ENCODE data around the gene HINT3. TPM values are rescaled to one million over a fixed set of nuclear protein-coding genes. Genes with fewer than 3 reads are reported as not detected.

HINT3 gene
- total and polyA plus RNA-seq, 2 of the 13 experiments (the other 11 are each of a cell fraction or from before 2014, with no cell fraction given): 3.1 to 22.8 TPM

DNA sequence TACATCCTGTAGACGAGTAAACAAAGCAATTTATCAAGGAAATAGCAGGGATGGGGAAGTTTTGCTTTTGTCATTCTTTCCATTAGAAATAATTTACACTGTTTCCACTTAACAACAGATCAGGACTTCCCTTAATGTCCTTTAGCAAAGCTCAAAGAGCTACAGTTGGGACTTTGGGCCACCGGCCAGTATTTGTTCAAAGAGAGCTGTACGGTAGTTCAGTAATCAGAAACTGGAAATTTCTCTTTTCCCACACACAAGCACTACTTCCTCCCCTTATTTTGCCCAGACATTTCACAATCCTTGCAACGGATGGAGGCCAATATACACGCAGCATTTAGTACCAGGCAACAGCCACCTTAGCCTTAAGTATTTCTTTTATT lies 12.1 kb upstream of the HINT3 start (continued):
- TF ChIP-seq, protein P1, sequence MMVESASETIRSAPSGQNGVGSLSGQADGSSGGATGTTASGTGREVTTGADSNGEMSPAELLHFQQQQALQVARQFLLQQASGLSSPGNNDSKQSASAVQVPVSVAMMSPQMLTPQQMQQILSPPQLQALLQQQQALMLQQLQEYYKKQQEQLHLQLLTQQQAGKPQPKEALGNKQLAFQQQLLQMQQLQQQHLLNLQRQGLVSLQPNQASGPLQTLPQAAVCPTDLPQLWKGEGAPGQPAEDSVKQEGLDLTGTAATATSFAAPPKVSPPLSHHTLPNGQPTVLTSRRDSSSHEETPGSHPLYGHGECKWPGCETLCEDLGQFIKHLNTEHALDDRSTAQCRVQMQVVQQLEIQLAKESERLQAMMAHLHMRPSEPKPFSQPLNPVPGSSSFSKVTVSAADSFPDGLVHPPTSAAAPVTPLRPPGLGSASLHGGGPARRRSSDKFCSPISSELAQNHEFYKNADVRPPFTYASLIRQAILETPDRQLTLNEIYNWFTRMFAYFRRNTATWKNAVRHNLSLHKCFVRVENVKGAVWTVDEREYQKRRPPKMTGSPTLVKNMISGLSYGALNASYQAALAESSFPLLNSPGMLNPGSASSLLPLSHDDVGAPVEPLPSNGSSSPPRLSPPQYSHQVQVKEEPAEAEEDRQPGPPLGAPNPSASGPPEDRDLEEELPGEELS (CRISPR knock-in tag; IDR thresholded peaks at IDR 0.05): peak; percentile 85
- TF ChIP-seq, protein P2, sequence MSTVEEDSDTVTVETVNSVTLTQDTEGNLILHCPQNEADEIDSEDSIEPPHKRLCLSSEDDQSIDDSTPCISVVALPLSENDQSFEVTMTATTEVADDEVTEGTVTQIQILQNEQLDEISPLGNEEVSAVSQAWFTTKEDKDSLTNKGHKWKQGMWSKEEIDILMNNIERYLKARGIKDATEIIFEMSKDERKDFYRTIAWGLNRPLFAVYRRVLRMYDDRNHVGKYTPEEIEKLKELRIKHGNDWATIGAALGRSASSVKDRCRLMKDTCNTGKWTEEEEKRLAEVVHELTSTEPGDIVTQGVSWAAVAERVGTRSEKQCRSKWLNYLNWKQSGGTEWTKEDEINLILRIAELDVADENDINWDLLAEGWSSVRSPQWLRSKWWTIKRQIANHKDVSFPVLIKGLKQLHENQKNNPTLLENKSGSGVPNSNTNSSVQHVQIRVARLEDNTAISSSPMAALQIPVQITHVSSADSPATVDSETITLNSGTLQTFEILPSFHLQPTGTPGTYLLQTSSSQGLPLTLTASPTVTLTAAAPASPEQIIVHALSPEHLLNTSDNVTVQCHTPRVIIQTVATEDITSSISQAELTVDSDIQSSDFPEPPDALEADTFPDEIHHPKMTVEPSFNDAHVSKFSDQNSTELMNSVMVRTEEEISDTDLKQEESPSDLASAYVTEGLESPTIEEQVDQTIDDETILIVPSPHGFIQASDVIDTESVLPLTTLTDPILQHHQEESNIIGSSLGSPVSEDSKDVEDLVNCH (CRISPR knock-in tag; IDR thresholded peaks at IDR 0.05): no peak
- TF ChIP-seq ZC3H13 (CRISPR knock-in tag; IDR thresholded peaks at IDR 0.05) (no peak), STAT5B (CRISPR knock-in tag; IDR thresholded peaks at IDR 0.05) (no peak), ZNF747 (CRISPR knock-in tag; IDR thresholded peaks at IDR 0.05; ENCODE audit: borderline replicate concordance) (0 out of 2 replicates have a peak, but pooled peaks have one; percentile 48), YEATS2 (CRISPR knock-in tag; IDR thresholded peaks at IDR 0.05; ENCODE audit: borderline replicate concordance) (peak; percentile 35; the same call in 1 of the 2 replicates), JARID2 (CRISPR knock-in tag; IDR thresholded peaks at IDR 0.05; ENCODE audit: insufficient replicate concordance) (no peak), ATF1 (CRISPR knock-in tag; IDR thresholded peaks at IDR 0.05) (peak; percentile 28; the same call in 1 of the 2 replicates), SMARCE1 (IDR thresholded peaks at IDR 0.05; ENCODE audit: borderline replicate concordance) (no peak), ESRRA (CRISPR knock-in tag; IDR thresholded peaks at IDR 0.05; ENCODE audit: low read depth) (no peak), RFXAP (CRISPR knock-in tag; IDR thresholded peaks at IDR 0.05; ENCODE audit: borderline replicate concordance) (no peak), HCFC1 (IDR thresholded peaks at IDR 0.05; ENCODE audit: low read depth, low read length) (no peak), FOXJ3 (CRISPR knock-in tag; IDR thresholded peaks at IDR 0.05; ENCODE audit: borderline replicate concordance) (peak; percentile 77; the same call in 1 of the 2 replicates), TRAFD1 (CRISPR knock-in tag; IDR thresholded peaks at IDR 0.05; ENCODE audit: borderline replicate concordance) (no peak), SSRP1 (CRISPR knock-in tag; IDR thresholded peaks at IDR 0.05) (0 out of 2 replicates have a peak, but pooled peaks have one; percentile 44), SOX5 (CRISPR knock-in tag; IDR thresholded peaks at IDR 0.05; ENCODE audit: borderline replicate concordance) (peak; percentile 93), CREB1 (IDR thresholded peaks at IDR 0.05) (no peak), CREB1 (CRISPR knock-in tag; IDR thresholded peaks at IDR 0.05) (peak; percentile 75), THRA (CRISPR knock-in tag; IDR thresholded peaks at IDR 0.05; ENCODE audit: borderline replicate concordance) (peak; percentile 58; the same call in 1 of the 2 replicates), SP140L (CRISPR knock-in tag; IDR thresholded peaks at IDR 0.05; ENCODE audit: borderline replicate concordance) (0 out of 2 replicates have a peak, but pooled peaks have one; percentile 53), KLF6 (CRISPR knock-in tag; IDR thresholded peaks at IDR 0.05) (0 out of 2 replicates have a peak, but pooled peaks have one; percentile 42)
- TF ChIP-seq, protein P3, sequence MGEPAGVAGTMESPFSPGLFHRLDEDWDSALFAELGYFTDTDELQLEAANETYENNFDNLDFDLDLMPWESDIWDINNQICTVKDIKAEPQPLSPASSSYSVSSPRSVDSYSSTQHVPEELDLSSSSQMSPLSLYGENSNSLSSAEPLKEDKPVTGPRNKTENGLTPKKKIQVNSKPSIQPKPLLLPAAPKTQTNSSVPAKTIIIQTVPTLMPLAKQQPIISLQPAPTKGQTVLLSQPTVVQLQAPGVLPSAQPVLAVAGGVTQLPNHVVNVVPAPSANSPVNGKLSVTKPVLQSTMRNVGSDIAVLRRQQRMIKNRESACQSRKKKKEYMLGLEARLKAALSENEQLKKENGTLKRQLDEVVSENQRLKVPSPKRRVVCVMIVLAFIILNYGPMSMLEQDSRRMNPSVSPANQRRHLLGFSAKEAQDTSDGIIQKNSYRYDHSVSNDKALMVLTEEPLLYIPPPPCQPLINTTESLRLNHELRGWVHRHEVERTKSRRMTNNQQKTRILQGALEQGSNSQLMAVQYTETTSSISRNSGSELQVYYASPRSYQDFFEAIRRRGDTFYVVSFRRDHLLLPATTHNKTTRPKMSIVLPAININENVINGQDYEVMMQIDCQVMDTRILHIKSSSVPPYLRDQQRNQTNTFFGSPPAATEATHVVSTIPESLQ (CRISPR knock-in tag; conservative IDR thresholded peaks at IDR 0.05): 0 out of 2 replicates have a peak, but pooled peaks have one; percentile 70
